Neutrophil (primary cell): ENCODE measurements around the gene TACR2.

ENCODE experiments used
- H3K27ac ChIP-seq: fragments of 200-600 bp; sonication (generic); 2 replicates; pipeline ENCODE4 v1.5.1; 2016; ENCODE audit warnings: mild to moderate bottlenecking, moderate library complexity
- H3K27me3 ChIP-seq: fragments of 200-600 bp; sonication (generic); 2 replicates; pipeline ENCODE4 v1.6.0; 2016; ENCODE audit warnings: mild to moderate bottlenecking
- H3K36me3 ChIP-seq: fragments of 200-600 bp; sonication (generic); 2 replicates; pipeline ENCODE4 v1.5.1; 2017
- H3K4me1 ChIP-seq, 2 experiments: fragments of 200-600 bp in 1 of 2; sonication (generic) in 1 of 2; 1 replicate in 1 of 2; 2 replicates in 1 of 2; pipeline versions ENCODE4 v1.5.1 to v1.6.1; 2013 to 2016; ENCODE audit warnings: low read depth in 1 of 2, low read length in 1 of 2, mild to moderate bottlenecking in 1 of 2, moderate library complexity in 1 of 2; ENCODE audit not compliant: control insufficient read depth in 1 of 2, insufficient read depth in 1 of 2
- H3K4me3 ChIP-seq, 2 experiments: fragments of 200-600 bp in 1 of 2; sonication (generic) in 1 of 2; 1 replicate in 1 of 2; 2 replicates in 1 of 2; pipeline ENCODE4 v1.5.1; 2013 to 2016; ENCODE audit warnings: low read depth in 1 of 2, low read length in 1 of 2, mild to moderate bottlenecking in 1 of 2, moderate library complexity in 1 of 2
- H3K9me3 ChIP-seq: fragments of 200-600 bp; sonication (generic); 2 replicates; pipeline ENCODE4 v1.5.1; 2016
- TF ChIP-seq, protein P1 (sequence below): fragments of 200-600 bp; sonication (generic); IDR thresholded peaks from 2 replicates; pipeline ENCODE4 v1.5.1; 2016; ENCODE audit warnings: antibody characterized with exemption

Gene TACR2

DNA sequence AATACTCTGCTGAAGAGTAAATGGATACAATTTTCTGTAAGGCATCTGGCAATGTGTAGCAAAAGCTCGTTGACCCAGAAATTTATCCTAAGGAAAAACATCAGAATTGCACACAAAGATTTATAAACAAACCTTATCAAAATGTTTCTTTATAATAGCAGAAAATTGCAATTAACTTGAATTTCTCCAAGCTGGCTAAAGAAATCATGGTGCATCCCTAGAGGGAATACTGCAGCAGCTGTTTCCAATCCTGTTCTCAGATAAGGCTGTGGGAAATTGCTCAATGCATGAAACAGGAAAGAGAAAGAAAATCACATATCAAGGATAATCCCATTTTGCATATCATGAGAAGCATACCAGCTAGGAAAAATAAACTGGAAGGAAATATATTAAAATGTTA is 18.7 kb downstream of the TACR2 start:
- Histone ChIP-seq H3K4me3 (no peak overlapping the region), H3K36me3 (peaks cover 94% of the 10 kb centered on the region), H3K4me1 (no peaks in the 10 kb centered on the region), H3K27me3 (no peaks in the 10 kb centered on the region), H3K27ac (no peak overlapping the region), H3K9me3 (no peaks in the 10 kb centered on the region)
- TF ChIP-seq, protein P1, sequence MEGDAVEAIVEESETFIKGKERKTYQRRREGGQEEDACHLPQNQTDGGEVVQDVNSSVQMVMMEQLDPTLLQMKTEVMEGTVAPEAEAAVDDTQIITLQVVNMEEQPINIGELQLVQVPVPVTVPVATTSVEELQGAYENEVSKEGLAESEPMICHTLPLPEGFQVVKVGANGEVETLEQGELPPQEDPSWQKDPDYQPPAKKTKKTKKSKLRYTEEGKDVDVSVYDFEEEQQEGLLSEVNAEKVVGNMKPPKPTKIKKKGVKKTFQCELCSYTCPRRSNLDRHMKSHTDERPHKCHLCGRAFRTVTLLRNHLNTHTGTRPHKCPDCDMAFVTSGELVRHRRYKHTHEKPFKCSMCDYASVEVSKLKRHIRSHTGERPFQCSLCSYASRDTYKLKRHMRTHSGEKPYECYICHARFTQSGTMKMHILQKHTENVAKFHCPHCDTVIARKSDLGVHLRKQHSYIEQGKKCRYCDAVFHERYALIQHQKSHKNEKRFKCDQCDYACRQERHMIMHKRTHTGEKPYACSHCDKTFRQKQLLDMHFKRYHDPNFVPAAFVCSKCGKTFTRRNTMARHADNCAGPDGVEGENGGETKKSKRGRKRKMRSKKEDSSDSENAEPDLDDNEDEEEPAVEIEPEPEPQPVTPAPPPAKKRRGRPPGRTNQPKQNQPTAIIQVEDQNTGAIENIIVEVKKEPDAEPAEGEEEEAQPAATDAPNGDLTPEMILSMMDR = no peak

DNA sequence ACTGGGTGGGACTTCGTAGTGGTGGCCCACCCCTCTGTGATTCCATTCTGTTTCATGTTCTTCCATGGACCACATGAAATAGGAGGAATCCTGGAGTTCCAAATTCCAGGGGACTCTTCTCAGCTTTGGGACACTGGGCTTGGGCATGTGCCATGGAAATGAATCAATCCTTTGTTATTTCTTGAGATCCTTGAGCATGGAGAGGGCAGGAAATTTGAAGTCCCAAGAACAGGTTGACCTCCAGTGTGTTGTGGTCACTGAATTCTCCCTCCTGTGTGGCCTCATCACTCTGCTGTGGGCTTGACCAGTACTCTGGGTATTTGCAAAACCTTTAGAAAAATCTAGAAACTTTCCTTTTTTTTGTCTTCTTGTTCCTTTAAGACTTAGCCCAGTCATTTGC is 22.7 kb downstream of the TACR2 start:
- H3K9me3 ChIP-seq = no peaks in the 10 kb centered on the region
- peaks cover 4 to 5% of the 10 kb centered on the region in 2 experiments for H3K4me1 ChIP-seq
- H3K27ac ChIP-seq = no peak overlapping the region
- peaks cover 91% of the 10 kb centered on the region for H3K36me3 ChIP-seq
- TF ChIP-seq, protein P1 = no peak
- H3K4me3 ChIP-seq = no peak overlapping the region
- no peaks in the 10 kb centered on the region for H3K27me3 ChIP-seq

DNA sequence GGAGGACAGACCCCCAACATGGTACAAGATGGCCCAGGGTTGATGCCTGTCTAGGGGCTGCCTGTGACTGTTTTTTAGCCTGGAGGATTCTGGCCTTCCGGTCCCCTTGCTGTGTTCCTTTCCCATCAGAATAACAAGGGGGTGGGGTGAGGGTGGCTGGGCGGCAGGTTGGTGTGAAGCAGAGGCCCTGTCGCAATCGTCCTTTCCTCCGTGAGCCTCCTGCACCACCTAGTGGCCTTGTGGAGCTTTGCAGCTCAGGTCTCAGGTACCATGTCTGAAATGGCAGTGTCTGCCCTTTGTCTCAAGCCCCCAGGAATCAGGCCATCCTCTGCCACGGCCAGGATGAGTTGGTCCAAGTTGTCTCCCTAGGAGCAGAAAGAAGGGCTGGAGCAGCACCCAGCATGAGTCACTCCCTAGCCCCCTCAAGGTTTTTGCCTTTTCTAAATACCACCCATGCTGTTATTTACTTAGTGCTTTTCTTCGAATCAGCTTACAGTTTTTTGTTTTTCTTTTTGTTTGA is 24.2 kb downstream of the TACR2 start:
- TF ChIP-seq, protein P1 = peak; percentile 93
- peak overlapping the region; percentile 25 for H3K27ac ChIP-seq

DNA sequence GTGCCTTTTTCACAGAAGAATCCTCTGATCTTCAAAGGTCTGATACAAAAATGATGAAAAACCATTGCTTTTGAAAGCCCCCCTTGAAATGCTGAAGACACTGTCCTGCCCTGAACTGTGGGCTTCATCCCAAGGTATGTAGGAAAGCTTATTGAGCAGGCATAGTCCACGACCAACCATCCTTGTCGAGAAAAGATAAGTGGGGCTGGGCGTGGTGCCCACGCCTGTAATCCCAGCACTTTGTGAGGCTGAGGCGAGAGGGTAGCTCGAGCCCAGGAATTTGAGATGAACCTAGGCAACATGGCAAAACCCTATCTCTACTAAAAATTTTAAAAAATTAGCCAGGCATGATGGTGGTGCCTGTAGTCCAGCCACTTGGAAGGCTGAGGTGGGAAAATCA is 25.6 kb downstream of the TACR2 start:
- TF ChIP-seq, protein P1 = no peak
- Histone ChIP-seq H3K4me3 (no peak overlapping the region), H3K4me1 (peaks cover 4 to 5% of the 10 kb centered on the region in 2 experiments), H3K9me3 (no peaks in the 10 kb centered on the region), H3K27me3 (no peaks in the 10 kb centered on the region), H3K27ac (no peak overlapping the region), H3K36me3 (peaks cover 93% of the 10 kb centered on the region)

More for the DNA sequence above, 24.2 kb downstream of the TACR2 start:
- H3K4me3 ChIP-seq = no peak overlapping the region
- peaks cover 93% of the 10 kb centered on the region for H3K36me3 ChIP-seq
- no peaks in the 10 kb centered on the region for H3K27me3 ChIP-seq
- no peaks in the 10 kb centered on the region for H3K9me3 ChIP-seq
- peaks cover 4 to 5% of the 10 kb centered on the region in 2 experiments for H3K4me1 ChIP-seq

GRCh38 chr10:69389827-69390490 is 26.8 kb downstream of the TACR2 start:
- H3K4me3 ChIP-seq = no peak overlapping the region
- peaks cover 94% of the 10 kb centered on the region for H3K36me3 ChIP-seq
- TF ChIP-seq, protein P1 = no peak
- H3K9me3 ChIP-seq = no peaks in the 10 kb centered on the region
- no peaks in the 10 kb centered on the region for H3K27me3 ChIP-seq
- no peak overlapping the region for H3K27ac ChIP-seq
- H3K4me1 ChIP-seq = peaks cover 4 to 5% of the 10 kb centered on the region in 2 experiments
